A673 (cell line): ENCODE results near the gene EMID1.

ENCODE experiments used
- CTCF ChIP-seq: fragments of 300-800, 200-600 bp; sonication (generic); conservative IDR thresholded peaks from 2 replicates; pipeline ENCODE4 v1.5.1; 2017; ENCODE audit warnings: low read depth, mild to moderate bottlenecking, antibody characterized with exemption, low read length, moderate library complexity, mixed read lengths
- EZH2 ChIP-seq: fragments of 200-600 bp; sonication (generic); IDR thresholded peaks from 2 replicates; pipeline ENCODE4 v1.6.1; 2017; ENCODE audit warnings: borderline replicate concordance, low read depth, mild to moderate bottlenecking, mixed read lengths, antibody characterized with exemption, low read length; ENCODE audit not compliant: poor library complexity, severe bottlenecking

GRCh38 chr22:29243874-29244446 lies 38.3 kb downstream of the EMID1 start:
- TF ChIP-seq EZH2, result no peak
- TF ChIP-seq CTCF, result no peak
